GM18519 (cell line): ENCODE measurements around the gene ATXN7.

ENCODE experiments used
- ATAC-seq: cut with Tn5 transposase; IDR thresholded peaks from one replicate; pipeline ENCODE4 v1.9.1; 2021; ENCODE audit warnings: mild to moderate bottlenecking, moderate library complexity; ENCODE audit not compliant: unreplicated experiment, low FRiP score

Gene ATXN7

DNA sequence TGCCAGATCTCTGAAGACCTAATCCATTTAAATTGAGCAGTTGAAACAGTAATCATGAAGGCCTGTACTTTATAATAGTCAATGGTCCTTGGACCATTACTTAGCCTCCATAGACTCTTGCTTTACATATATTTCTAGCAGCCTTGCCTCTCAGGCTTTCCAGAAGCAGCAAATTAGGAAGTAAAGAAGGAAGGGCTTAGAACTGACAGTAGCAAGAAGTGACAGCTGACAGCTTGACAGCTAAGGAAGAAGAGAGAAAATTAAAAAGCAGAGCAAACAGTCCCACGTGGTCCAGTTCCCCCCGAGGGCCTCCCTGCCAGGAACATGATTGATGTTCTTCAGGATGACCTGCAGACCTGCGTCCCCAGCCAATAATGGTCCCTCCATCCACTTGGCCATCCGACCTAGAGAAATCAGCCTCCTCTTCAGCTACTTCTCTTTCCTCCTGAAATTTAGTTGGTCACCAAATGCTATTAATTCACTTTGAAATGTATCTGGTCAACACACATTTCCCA, 174.6 kb downstream of the ATXN7 start:
- no peak for ATAC-seq

DNA sequence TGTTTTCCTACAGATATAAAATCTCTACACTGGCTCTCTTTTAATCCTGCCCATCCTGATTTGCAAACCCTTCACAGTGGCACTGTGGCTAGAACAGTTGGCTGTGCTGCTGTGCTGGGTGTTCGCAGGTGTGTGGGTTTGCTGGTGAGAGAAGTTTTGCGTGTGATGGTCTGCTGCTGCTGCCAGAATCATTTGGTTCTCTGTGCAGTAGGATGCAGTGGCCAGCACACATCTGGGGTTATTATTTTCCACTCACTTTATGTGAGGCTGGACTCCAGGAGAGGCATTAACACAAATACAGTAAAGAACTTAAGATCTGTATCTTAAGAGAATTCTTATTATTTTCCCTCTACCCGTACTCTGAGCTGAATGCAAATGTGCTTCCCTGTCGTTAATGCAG, 175.7 kb downstream of the ATXN7 start:
- no peak for ATAC-seq

DNA sequence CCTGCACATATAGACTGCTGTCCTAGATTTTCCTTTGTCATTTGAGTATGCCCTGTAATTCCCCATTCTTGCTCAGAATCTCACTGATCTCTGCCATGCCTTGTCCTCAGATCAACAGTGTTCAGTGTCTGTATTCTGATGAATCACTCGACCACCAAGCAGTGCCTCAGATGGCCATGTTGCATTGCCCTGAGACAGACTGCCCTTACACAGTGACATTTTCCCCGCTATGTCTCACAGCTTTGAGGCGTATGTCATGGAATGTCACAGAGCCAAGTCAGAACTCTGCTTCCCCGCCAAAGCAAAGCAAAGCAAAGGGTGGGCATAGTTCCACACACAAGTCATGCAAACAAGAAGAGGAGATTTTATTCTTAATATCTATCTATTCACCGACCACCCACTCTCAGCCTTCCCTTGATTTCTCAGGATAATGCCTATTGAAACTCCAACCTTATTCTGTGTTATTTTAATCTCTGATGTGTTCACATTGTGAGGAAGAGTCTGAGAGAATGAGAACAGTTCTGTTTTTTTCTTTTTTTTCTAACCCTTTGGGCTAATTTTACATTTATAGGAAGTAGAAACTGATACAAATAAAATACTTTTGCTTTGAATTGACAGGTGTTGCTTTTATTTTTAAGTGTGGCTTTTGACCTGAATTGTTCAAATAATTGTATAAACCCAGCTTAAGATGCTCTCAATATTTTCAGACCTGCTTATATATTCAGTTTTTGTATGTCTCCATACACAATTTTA, 176.5 kb downstream of the ATXN7 start:
- ATAC-seq, result no peak

DNA sequence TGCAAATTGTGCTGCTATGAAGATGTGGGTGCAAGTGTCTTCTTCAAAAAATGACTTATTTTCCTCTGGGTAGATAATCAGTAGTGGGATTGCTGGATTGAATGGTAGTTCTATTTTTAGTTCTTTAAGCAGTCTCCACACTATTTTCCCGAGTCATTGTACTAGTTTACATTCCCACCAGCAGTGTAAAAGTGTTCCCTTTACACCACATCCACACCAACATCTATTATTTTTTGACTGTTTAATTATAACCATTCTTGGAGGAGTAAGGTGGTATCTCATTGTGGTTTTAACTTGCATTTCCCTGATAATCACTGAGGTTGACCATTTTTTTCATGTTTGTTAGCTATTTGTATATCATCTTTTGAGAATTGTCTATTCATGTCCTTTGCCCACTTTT, 179.3 kb downstream of the ATXN7 start:
- ATAC-seq, result no peak

DNA sequence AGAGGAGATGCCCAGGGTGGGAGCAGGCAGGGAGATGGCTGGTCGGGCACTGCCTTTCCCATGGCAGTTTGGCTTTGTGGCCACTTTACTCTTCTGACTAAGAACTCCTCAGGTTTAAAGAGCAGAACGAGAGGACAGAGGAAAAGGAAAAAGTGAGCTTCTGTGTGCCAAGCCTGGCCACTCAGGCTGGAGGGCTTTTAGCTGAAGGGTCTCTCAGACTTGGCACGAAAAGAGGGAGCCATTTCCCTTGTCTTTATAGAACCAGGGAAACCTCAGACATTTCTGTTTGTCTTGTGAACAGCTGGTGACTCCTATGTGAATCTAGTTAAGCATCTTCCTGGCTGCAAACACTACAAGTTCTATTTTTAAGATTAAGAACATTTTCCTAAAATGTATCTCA, 182.9 kb downstream of the ATXN7 start:
- ATAC-seq, result no peak

GRCh38 chr3:64046996-64047594, 183.4 kb downstream of the ATXN7 start:
- no peak for ATAC-seq

DNA sequence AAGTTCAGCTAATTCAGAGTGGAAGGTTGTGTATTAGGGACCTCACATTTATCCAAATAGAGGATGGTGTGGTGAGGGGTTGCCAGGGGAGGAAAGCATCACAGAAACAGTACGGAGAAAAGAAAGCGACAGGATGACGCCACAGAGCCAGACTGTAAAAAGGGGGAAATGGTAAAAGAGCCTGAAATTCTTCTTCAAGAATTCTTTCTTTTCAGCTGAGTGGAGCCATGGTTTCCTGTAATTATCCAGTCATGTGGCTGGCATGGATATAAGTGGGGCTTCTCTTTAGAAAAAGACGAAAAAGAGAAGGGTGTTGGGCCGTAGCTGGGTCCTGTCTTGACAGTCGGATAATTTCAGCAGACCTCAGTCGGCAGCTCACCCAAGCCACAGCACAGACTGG, 184.1 kb downstream of the ATXN7 start:
- no peak for ATAC-seq

DNA sequence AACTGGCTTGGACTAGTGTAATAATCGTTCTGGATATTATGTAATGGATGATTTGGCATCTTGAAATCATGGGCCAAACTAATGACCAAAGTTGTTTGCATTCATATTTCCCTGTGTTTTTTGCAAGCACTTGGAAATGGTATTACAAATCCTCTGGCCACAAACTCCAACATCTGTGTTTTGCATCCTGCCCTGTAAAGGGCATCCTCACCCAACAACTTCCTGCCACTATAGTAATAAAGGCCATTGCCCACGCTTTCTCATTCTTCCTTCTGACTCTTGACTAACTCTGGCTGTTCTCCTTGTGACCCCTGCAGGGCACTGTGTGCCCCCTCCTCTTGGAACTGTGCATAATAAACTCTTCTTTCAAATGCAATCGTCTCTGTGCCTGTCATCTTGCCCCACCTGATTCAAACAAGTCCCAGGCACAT, 185.0 kb downstream of the ATXN7 start:
- no peak for ATAC-seq

- ATAC-seq, result no peak
Observed at GRCh38 chr3:64049136-64049535, 185.5 kb downstream of the ATXN7 start.

GRCh38 chr3:64049832-64050231, 186.2 kb downstream of the ATXN7 start:
- no peak for ATAC-seq
